HG03064 (cell line): ENCODE results near the gene KREMEN2.

Experiments used
- ATAC-seq: cut with Tn5 transposase; IDR thresholded peaks from one replicate; pipeline ENCODE4 v1.9.1; 2021; ENCODE audit warnings: low read depth; ENCODE audit not compliant: unreplicated experiment

The KREMEN2 gene

GRCh38 chr16:2976201-2976600, 12.1 kb downstream of the KREMEN2 start:
- no peak for ATAC-seq

- ATAC-seq, result no peak
Observed at GRCh38 chr16:2976673-2977072, 12.6 kb downstream of the KREMEN2 start.

GRCh38 chr16:2977440-2977839, 13.4 kb downstream of the KREMEN2 start:
- ATAC-seq, result no peak

- no peak for ATAC-seq
Observed at GRCh38 chr16:2979669-2980226, 15.7 kb downstream of the KREMEN2 start.

GRCh38 chr16:2980227-2981176, 16.4 kb downstream of the KREMEN2 start, which contains the start of gene PKMYT1:
Gene PKMYT1, minus strand, starts transcription at chr16:2980446. Its CDS starts 789 bp downstream, at chr16:2979657.
- peak; percentile 44 for ATAC-seq

- ATAC-seq, result no peak
Observed at GRCh38 chr16:2981177-2981898, 17.3 kb downstream of the KREMEN2 start.

- no peak for ATAC-seq
Observed at GRCh38 chr16:2981899-2982250, 17.8 kb downstream of the KREMEN2 start.

- ATAC-seq, result no peak
Observed at GRCh38 chr16:2982402-2982801, 18.3 kb downstream of the KREMEN2 start.

GRCh38 chr16:2983706-2984136, 19.6 kb downstream of the KREMEN2 start:
- no peak for ATAC-seq

- no peak for ATAC-seq
Observed at GRCh38 chr16:2985462-2985861, 21.4 kb downstream of the KREMEN2 start.

- no peak for ATAC-seq
Observed at GRCh38 chr16:2985893-2986355, 21.8 kb downstream of the KREMEN2 start.

- no peak for ATAC-seq
Observed at GRCh38 chr16:2986623-2987188, 22.6 kb downstream of the KREMEN2 start.

- ATAC-seq, result no peak
Observed at GRCh38 chr16:2987286-2987685, 23.2 kb downstream of the KREMEN2 start.

- ATAC-seq, result no peak
Observed at GRCh38 chr16:2987833-2988232, 23.8 kb downstream of the KREMEN2 start.

- ATAC-seq, result no peak
Observed at GRCh38 chr16:2988590-2989099, 24.6 kb downstream of the KREMEN2 start.

- no peak for ATAC-seq
Observed at GRCh38 chr16:2990891-2991290, 26.8 kb downstream of the KREMEN2 start.

- no peak for ATAC-seq
Observed at GRCh38 chr16:2991566-2992261, 27.6 kb downstream of the KREMEN2 start.

- no peak for ATAC-seq
Observed at GRCh38 chr16:2992383-2993081, 28.5 kb downstream of the KREMEN2 start.

GRCh38 chr16:2996298-2996697, 32.2 kb downstream of the KREMEN2 start:
- no peak for ATAC-seq
